Choroid plexus epithelial cell (primary cell): ENCODE data around the gene AVPR2.
A peak's percentile ranks its signal among the peaks of the same experiment; 100 is the strongest.

Source experiments
- DNase-seq: peaks from one replicate; pipeline ENCODE4 v3.0.0-alpha.2; 2010; ENCODE audit warnings: low read depth
- H3K4me3 ChIP-seq: 2 replicates; pipeline ENCODE4 v1.5.1; 2011; ENCODE audit warnings: low read depth, mild to moderate bottlenecking, control low read depth, low read length, moderate library complexity
- TF ChIP-seq, protein P1 (sequence below): conservative IDR thresholded peaks from 2 replicates; pipeline ENCODE4 v1.5.1; 2011; ENCODE audit warnings: low read depth, mild to moderate bottlenecking, control low read depth, inconsistent platforms, low read length, moderate library complexity

The AVPR2 gene

DNA sequence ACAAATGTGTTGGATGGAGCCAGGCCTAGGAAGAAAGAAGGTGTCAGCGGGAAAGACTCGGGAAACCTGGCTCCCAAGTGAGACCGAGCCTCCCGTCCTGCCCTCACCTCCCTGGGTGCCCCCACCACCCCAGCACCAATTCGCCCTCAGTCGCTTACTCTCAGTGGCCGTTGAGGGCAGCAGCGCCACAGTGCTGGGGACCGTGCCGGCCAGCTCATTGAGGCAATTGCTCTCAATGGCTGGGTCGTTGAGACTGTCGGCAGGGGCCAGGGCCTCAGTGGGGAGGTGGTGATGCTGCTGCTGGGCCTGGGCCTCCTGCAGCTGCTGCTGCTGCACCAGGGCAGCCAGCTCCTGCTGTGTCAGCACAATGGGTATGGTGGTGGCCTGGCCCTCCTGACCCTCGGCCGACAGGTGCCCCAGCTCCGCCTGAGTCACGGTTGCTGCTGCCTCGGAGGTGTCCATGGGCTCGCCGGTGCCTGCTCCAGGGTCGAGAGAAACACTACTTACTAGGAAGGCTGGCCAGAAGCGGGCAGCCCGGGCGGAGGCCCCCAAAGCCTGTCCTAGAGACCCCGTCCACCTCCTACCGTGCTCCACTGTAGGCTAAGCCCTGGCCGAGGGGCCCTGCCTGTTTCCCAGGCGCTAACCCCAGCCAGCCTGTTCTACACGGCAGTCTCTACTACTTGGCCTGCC lies 47.4 kb downstream of the AVPR2 start:
- DNase-seq, result no peak
- TF ChIP-seq, protein P1, sequence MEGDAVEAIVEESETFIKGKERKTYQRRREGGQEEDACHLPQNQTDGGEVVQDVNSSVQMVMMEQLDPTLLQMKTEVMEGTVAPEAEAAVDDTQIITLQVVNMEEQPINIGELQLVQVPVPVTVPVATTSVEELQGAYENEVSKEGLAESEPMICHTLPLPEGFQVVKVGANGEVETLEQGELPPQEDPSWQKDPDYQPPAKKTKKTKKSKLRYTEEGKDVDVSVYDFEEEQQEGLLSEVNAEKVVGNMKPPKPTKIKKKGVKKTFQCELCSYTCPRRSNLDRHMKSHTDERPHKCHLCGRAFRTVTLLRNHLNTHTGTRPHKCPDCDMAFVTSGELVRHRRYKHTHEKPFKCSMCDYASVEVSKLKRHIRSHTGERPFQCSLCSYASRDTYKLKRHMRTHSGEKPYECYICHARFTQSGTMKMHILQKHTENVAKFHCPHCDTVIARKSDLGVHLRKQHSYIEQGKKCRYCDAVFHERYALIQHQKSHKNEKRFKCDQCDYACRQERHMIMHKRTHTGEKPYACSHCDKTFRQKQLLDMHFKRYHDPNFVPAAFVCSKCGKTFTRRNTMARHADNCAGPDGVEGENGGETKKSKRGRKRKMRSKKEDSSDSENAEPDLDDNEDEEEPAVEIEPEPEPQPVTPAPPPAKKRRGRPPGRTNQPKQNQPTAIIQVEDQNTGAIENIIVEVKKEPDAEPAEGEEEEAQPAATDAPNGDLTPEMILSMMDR, result no peak
- H3K4me3 ChIP-seq, result no peak overlapping the region

DNA sequence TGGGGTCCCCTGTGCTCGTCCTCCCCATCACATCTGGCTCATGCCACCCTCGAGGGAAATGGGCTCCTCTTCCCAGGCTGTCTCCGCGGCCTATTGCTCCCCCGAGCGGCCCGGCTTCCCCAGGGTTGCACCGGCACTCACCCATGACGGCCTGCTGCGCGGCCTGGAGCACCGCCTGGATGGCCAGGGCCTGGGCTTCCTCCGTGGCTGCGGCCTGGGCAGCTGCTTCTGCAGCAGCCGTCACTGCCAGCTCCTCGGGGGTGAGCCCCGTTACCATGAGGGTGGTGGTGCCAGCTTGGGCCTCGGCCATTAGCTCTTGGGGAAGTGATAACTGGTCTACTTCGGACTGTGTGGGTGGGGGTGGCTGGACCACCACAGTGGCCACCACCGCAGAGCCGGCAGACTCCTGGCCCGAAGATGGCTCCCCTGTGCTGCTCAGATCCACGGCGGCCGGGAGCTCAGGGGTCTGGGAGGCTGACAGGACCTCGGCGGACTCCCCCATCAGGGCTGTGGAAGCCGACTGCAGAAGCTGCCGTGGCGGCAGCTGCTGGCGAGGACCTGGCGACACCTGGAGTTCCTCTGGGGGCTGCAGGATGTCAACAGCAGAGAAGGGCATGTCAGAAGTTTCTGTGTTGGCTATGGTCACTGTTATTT lies 48.0 kb downstream of the AVPR2 start:
- no peak for DNase-seq
- no peak overlapping the region for H3K4me3 ChIP-seq
- TF ChIP-seq, protein P1, result no peak

DNA sequence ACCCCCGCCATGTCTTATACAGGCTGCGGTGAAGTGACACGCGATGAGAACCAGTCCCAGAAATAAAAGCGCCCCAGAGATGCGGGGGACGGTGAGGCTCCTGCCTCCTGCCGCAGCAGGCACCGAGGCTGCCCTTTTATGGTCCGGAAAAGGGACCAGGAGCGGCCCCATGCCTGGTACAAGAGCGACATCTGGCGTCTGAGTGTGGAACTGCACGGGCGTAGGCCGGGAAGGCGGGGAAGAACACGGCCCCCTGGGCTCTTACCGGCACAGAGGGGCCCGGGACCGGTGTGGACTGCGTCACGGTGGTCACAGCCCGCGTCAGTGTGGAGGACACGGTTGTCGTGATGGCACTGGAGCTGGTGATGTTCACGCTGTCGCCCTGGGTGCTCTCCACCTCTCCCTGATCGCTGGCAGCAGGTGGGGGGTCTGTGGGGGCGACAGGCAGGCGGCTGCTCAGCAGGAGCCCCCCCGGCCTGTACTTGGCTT lies 48.9 kb downstream of the AVPR2 start:
- peak; percentile 62 for DNase-seq
- H3K4me3 ChIP-seq, result no peak overlapping the region
- TF ChIP-seq, protein P1, result peak; percentile 83

DNA sequence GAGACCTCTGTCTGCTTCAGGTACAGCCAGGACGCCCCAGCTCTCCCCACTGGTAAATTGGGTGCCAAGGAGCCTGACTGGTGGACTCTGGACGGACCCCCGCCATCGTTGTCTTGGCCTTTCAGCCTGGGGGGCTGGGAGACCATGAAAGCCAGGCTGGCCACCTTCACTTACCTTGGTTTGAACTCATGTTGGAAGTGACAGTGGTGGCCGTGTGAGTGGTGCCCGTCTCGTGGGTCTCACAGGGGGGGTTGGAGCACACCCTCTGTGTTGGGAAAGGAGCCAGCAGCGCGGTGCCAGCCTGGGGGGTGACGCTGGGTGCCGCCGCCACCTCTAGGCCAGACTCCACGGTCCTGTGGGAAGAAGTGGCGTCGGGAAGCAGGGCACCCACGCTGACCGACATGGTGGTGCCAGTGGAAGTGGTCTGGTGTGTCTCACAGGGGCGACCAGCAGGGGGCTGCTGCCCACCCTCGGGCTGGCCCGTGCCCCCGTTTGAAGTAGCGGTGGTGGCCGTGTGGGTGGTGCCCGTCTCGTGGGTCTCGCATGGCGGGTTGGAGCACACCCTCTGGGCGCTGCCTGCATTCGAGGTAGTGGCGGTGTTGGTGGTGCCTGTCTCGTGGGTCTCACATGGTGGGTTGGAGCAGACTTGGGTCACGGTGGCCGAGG lies 49.6 kb downstream of the AVPR2 start:
- DNase-seq, result no peak
- TF ChIP-seq, protein P1, result no peak
- H3K4me3 ChIP-seq, result no peak overlapping the region

DNA sequence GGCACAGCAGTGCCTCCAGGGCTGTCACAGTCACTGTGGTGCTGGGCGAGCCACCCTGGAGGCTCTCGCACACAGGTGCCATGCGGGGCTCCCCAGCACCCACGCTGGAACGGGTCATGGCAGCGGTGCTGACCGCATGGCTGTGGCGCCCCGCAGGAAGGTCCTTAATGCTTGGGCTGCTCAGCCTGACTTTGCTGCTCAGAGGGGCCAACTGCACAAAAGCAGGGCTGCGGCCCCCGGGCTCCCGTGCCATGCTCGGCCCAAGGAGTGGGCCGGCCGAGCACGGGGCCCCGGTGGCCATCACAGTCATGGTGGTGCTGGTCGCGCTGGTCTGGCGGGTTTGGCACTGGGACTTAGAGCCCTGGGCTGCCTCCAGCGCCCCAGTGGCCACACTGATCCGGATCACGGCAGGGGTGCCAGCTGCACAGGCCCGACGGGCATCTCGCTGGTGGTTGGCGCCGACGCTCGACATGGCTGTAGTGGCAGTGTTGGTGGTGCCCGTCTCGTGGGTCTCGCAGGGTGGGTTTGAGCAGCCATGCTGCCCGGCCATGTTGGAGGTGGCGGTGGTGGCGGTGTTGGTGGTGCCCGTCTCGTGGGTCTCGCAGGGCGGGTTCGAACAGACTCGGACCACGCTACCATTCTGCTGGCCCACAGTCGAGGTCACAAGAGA lies 50.2 kb downstream of the AVPR2 start:
- H3K4me3 ChIP-seq, result no peak overlapping the region
- TF ChIP-seq, protein P1, result no peak
- no peak for DNase-seq

DNA sequence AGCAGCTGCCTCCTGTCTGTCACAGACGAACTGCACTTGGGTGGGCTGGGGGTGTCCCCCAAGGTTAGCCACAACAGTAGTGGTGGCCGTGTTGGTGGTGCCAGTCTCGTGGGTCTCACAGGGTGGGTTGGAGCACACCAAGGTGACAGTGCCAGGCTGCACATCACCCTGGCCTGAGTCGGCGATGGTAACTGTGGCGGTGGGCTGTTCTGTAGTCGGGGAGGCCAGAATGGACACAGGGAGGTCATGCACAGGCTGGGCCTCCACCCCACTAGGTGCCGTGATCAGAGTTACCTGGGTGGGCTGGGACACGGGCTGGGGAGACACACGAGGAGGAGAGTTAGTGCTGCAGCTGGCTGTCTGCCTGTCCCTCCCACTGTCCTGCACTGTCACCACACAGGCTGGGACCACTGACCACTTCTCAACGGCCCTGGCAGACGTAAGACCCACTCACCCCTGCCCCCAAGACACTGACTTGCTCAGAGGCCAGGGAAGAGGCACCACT lies 50.8 kb downstream of the AVPR2 start:
- no peak overlapping the region for H3K4me3 ChIP-seq
- TF ChIP-seq, protein P1, result no peak
- DNase-seq, result no peak
